GM04504 (cell line): ENCODE results near the gene PLEKHG3.

ENCODE experiments used
- DNase-seq: peaks from one replicate; pipeline ENCODE4 v3.0.0-alpha.2; 2012; ENCODE audit warnings: low read depth

Gene PLEKHG3

GRCh38 chr14:64788706-64789105 lies 84.5 kb downstream of the PLEKHG3 start:
- peak; percentile 90 for DNase-seq

- DNase-seq: no peak
Measured at GRCh38 chr14:64789696-64790095, 85.5 kb downstream of the PLEKHG3 start.

- no peak for DNase-seq
Measured at GRCh38 chr14:64790478-64790877, 86.3 kb downstream of the PLEKHG3 start.

GRCh38 chr14:64792231-64792630 lies 88.0 kb downstream of the PLEKHG3 start:
- no peak for DNase-seq

- DNase-seq: no peak
Measured at GRCh38 chr14:64792871-64793560, 88.8 kb downstream of the PLEKHG3 start.

DNA sequence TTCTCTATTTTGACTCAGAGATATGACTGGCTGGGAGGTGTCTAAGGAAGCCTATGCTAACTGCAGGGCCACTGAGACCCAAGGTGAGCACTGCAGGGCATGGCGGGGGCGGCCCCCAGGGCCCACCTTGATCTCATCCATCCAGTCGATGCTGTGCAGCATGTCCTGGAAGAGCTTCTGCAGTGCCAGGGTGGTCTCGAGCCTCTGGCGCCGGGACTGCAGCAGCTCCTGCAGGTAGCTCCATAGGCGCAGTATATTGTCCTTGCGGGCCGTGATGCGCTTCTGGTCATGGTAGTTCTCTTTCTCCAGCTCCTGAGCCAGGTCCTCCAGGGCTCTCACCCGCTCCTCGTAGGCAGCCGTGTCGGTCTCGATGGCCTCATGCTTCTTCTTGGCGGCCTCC lies 91.0 kb downstream of the PLEKHG3 start:
- no peak for DNase-seq

DNA sequence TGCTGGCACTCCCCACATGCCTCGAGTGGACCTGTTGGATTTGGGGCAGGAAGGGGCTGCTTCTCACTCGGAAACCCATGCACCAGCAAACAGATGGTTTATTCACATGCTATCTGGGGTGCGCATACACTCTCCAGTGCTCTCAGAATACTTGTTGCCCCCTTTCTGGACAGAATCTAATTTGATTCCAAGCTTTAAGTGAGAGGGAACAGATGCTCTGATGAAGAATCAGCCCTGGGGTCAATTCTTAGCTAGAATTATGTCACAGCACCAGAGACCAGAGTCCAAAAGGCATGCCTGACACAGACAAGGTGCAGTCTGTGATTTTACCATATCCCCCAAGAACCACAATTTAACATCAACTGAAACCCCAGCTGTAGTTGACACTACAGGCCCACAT lies 91.7 kb downstream of the PLEKHG3 start:
- no peak for DNase-seq

DNA sequence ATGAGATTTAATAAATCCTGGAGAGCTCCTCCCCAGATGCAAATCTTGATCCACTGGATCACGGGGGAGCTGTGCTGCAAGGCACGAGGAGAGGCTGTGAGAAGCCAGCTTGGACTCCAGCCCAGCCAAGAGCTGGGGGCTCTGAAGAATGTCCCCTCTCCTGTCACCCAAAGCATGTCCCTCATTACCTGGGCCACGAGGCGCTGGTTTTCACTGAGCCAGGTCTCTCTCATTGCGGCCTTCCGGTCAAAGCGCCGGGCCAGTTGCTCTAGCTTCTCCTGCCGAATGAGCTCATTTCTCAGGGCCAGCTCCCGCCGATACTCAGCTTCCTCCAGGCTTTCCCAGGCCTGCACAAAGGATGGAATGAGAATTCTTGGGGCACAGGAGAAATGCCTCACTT lies 92.1 kb downstream of the PLEKHG3 start:
- no peak for DNase-seq

GRCh38 chr14:64799555-64799954 lies 95.3 kb downstream of the PLEKHG3 start:
- no peak for DNase-seq
